Cerebellar cortex (tissue), 1 donor: Measurements from ENCODE around the gene IFT52.

Experiments used
- DNase-seq: peaks from one replicate; pipeline ENCODE4 v3.0.0-alpha.2; 2015; ENCODE audit warnings: low spot score

IFT52 gene, protein sequence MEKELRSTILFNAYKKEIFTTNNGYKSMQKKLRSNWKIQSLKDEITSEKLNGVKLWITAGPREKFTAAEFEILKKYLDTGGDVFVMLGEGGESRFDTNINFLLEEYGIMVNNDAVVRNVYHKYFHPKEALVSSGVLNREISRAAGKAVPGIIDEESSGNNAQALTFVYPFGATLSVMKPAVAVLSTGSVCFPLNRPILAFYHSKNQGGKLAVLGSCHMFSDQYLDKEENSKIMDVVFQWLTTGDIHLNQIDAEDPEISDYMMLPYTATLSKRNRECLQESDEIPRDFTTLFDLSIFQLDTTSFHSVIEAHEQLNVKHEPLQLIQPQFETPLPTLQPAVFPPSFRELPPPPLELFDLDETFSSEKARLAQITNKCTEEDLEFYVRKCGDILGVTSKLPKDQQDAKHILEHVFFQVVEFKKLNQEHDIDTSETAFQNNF

DNA sequence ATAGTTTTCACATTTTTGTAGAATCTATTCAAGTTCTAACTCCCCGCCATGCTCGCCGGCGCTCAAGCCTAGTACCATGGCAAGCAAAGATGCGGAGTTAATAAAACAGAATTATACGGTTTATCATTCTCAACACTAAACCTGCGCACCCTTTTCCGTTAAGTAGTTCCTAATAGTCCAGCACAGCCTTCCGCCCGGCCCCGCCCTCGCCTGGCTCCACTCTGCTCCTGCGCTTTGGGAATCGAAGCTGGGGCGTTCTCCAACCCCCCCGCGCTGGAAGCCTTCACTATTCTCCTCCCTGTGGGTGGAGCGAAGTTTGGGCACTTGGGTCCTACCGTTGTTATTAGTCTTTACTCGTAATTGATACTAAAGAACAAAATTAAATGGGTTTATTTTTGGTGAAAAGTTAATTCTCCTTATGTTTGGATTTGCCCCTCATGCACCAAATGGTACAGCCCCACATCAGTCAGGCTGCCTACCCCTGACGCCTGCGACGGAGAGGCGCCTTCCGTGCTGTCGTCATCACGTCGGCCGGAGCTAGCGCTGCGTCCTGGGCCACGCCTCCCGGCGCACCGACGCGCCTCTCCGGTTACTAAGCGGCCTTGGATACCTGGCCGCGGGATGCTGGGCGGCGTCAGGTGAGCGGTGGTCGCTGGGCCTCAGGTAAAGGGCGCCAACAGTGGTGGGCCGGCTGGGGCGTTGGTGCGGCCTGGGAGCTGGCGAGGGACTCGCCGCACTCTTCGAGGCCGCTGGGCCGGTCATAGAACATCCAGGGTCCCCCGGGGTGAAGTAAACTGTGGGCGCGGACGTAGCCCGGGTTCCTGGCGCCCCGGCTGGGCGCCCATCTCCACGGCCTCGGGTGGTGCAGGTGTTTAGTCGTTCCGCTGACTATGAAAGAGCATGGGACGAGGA, at the start of gene IFT52:
IFT52 (plus strand) TSS at position 546 of the 912 bp plus-strand sequence. CDS start 3,762 bp downstream, outside the sequence.
- peak; percentile 94 for DNase-seq

DNA sequence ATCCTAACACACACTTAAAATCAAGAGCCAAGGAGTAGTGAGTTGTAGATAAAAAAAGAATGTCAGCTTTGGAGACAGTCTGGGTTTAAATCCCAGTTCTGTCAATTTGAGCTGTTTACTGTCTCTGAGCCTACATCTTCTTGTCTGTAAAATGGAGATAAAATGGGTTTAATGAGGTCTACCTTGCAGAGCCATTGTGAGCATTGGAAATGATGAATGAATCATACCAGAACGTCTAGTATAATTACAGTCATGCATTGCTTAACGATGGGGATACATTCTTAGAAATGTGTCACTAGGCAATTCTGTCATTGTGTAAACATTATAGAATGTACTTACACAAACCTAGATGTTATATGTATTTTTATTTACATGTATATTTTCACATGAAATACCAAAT, 49.5 kb upstream of the IFT52 start:
- no peak for DNase-seq

DNA sequence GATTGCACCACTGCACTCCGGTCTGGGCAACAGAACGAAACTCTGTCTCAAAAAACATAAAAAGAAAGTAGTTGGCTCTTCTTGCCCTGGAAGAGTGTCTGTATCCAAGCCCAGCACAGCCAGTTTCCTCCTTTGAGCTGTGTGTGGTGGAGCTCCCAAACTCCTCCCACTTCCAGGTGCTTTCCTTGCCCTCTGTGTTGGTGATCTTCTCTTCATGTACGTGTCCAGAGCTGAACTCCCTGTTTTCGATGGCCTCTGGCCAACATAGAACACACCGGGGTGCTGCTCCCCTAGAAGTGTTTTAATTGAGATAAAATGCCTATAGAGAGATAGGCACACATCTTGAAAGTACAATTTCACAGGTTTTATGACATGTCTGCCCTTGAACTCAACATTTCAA, 48.6 kb upstream of the IFT52 start:
- DNase-seq: no peak

DNA sequence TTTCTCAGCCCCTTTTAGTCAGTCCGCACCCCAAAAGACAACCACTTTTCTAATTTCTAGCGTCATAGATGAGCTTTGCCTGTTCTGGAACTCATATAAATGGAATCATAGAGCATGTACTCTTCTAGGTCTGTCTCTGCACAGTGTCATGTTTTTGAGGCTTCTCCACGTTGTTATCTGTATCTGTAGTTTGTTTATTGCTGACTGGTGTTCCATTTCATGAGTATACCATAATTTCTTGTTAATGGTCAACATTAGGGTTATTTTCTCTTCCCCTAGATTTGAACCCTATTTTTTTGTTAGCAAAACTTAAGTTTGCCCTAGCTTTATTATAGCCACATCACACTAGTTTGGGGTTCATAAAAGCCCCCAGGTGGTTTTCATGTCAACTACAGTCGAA, 48.1 kb upstream of the IFT52 start:
- DNase-seq: no peak

DNA sequence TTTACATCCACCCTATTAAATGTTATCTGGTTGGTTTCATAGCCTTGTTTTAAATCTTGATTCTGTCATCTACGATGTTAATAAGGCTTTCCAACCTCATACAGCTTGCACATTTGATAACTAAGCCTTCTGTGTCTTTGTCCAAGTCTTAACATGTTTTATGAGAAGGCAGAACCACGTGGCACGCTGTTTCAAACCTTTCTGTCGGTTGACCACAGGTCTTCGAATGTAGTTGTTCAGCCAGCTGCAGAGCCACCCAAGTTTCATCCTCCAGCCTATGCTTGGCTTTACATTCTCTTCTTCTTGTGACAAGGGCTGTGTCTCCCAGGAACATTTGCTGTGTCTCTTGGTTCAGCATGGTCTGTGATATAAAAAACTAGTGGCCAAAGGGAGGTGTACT, 47.6 kb upstream of the IFT52 start:
- DNase-seq: no peak

DNA sequence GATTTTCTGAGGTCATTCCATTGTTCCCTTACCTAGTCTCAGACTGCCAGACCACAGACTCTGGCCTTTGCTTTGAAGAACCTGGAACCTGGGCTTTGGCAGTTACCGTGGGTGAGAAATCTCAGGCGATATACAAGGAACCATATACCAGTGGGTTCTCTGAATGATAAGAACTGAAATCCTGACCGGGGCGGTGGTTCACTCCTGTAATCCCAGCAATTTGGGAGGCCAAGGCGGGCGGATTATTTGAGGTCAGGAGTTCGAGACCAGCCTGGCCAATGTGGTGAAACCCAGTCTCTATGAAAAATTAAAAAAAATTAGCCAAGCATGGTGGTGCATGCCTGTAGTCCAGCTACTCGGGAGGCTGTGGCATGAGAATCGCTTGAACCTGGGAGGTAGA, 46.2 kb upstream of the IFT52 start:
- no peak for DNase-seq

DNA sequence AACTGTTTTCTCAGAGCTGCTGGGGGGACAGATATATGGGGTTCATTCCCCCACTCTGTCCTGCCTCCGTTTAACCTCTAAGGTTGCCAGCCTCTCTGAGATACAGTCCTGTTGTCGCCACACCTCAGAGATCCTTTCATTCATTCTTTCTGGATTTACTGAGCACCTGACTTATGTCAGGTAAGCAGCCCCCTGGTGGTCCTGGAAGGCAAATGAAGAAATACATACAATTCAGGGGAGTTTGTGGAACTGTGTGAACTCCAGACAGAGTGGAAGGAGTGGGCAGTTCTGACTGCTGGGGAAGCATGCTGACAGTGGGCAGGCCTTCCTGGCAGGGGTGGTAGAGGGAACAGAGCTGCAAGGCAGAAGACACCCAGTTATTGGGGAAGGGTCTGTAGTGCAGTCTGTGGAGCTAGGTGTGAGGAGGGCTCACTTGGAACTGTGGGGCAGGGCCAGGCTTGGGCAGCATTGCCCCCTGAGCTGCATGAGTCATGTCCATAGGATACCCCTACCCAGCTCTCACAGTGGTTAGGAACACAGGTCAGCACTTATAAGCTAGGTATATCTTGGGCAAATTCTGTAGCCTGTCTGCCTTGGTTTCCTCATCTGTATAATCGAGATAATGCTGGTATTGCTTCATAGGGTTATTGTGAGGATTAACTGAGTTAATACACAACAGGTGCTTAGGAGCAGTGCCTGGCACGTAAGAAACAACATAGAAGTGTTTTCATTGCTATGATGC, 44.7 kb upstream of the IFT52 start:
- DNase-seq: no peak

DNA sequence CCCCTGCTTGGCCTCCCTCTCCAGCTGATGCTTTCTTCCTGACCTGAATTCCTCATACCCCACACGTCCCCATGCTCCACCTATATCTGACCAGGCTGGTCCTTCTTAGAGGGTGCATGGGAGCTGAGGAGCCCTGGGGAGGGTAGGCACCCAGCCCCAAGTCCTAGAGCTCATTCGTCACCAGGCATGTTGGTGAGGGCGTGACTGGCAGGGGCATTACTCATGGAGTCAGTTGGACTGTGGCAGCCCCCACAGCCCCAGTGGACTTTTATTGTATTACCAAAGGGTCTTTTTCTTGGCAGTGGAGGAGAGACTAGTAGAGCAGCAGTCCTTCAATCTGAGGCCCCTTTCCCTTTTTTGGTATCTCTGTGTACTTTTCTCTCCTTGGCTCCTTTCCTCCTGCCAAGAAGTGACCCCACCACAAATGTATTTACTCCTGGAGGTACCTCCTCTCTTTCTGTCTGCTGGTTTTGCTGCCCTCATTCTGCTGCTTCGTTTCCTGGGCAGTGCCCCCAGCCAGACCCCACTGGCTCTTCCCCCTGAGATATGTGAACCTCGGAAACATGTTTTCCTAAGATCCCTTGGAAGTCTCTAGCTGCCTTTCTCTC, 42.4 kb upstream of the IFT52 start:
- no peak for DNase-seq

DNA sequence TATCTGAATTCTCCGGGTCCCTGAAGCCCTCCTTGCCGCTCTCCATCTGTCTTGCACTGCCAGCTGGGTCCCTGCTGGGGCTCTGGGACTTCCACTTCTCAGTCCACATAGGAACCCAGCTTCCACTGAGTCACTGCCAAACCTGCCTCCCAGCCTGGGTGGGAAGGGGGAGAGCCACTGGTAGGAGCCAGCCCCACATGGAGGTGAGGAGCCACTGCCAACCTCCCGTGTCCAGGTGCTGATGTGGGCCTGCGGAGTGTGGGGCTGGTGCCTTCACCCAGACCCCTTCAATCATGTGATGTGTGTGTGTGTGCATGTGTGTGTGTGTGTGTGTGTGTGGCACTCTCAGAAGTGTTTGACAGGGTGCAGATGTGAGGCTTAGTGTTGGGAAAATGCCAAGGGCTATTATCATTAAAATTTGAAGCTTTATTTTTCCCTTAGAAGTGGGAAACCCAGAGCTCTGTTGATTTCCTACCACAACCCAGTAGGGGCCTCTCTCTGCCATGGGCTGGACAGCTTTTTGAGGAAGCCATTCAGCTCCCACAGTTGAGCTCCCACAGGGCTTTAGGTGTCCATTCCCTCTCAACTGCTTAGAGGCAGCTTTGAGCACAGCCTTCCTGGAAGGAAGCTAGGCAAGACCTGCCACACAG, 41.2 kb upstream of the IFT52 start:
- DNase-seq: no peak

DNA sequence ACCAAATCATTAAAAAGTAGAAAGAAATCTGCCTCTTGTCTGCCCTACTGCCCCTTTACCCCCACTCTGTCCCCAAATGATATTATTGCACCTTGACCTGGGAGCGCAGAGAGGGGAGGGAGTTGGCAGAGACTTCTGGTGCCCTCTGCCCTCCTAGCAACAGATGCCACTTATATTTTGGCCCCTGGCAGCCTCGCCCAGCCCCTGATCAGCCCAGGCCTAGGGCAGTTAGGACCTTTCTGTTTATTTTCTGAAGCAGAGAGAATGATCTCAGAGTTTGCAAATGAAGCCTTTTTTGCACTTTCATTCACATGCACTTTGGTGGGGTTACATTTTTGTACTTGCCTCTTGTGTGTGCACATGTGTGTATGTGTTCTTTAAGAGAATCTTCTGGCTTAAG, 40.3 kb upstream of the IFT52 start:
- no peak for DNase-seq

DNA sequence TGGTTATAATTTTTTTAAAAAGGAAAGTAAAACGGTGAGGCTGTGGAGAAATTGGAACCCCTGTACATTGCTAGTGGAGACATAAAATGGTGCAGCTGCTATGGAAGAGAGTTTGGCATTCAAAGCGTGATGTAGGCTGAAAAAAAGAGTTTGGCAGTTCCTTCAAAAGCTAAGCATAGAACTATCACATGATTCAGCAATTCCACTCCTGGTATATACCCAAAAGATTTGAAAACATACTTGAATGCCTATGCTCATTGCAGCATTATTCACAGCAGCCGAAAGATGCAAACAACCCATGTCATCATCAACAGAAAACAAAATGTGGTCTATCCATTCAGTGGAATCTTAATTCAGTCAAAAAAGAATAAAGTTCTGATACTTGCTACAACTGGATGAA, 36.4 kb upstream of the IFT52 start:
- no peak for DNase-seq

DNA sequence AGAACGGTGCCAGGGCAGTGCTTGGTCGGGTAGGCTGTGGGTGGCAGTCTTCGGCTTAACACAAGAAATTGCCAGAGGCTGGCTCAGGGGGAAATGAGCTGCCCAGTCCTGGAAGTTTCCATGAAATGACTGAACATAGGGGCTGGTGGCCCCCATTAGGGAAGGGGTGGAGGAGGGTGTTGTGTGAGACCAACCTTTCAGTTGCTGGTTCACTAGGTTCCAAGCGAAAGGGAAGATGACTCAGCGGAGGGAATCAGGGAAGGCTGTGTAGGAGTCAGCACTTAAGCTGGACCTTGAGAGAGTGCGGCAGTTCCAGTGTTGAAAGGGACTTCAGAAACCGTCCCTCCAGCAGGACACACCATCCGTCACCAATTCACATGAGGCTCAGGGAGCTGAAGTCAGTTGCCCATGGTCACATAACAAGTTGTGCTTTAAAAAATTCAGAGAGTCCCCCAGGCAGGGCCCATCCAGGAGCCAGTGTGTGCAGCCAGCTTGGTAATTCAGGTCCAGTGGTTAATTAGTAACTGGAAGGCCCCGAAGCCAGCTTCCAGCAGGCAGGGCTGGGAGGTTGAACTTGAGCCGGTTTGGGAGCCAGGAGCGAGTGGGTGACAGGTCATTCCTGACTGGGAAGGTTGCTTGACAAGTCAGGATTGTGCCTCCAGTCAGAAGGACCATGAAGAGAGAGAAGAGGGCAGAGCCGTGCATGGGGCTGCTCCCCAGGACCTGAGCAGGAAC, 32.2 kb upstream of the IFT52 start, which contains the start of gene SGK2:
SGK2 (plus strand) TSS at position 616 of the 735 bp plus-strand sequence. CDS start 7,469 bp downstream, outside the sequence.
- DNase-seq: no peak

DNA sequence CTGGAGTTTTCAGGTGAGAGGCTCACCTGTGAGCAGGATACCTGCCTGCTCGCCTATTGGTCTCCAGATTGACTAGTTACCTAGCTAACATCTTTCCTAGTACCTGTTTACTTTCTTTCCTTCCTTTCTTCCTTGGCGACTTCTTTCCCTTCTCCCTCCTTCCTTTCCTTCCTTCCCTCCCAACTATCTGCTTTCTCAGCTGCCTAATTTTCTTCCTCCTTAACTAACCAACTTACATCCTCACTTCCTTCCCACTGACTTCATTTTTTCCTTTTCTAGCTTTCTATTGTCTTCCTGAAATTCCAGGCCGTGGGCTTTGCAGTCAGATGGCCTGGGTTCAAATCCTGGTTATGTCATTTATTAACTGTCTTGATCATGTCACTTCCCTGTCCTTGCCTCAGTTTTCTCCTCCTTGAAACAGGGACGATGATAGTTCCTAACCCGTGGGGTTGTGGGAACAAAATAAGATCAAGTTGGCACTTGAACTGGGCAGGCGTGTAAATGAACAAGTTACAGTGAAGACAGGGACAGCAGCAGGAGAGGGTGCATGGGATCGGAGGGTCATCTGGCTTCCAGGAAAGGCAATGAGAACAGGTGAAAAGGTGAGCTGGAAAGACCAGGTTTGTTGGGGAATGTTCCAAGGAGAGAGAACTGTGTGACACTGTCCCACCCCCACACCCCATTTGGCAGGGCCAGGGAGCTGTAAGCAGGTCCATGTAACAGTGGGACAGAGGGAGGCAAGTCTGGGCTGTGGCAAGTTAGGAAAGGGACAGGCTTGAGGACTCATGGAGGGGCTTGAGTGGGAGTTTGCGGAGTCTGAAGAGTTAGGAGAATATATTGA, 31.4 kb upstream of the IFT52 start:
- DNase-seq: no peak

DNA sequence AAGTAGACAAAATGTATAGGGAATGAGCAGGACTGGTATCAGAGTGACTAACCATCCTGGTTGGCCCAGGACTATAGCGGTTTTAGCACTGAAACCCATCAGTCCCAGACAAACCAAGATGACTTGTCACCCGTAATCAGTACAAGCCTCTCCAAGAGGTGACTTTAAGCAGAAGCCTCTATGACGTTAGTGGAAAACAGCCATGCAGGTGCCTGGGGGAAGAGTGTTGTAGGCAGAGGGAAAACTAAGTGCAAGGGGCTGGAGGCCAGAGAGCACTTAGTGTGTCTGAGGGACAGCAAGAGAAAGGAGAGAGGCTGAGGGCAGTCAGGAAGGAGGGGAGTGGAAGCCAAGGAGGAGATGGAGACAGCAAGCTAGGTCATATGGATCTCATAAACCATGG, 29.8 kb upstream of the IFT52 start:
- no peak for DNase-seq

DNA sequence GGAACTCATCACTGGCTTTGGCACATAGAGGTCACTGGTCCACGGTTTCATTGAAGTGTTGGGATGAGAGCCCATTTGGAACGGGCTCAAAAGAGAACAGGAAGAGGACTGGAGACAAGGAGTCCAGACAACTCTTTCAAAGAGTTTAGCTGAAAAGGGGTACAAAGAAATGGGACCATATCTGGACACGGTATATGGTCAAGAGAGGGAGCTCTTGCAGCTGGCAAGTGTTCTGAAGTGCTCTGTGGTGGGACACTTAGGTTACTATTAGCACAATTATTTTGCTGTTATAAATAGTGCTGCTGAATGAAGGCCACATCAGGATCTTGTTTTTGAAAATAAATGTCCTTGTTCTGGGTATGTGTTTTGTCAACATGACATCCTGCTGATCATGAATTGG, 27.3 kb upstream of the IFT52 start:
- peak; percentile 21 for DNase-seq

DNA sequence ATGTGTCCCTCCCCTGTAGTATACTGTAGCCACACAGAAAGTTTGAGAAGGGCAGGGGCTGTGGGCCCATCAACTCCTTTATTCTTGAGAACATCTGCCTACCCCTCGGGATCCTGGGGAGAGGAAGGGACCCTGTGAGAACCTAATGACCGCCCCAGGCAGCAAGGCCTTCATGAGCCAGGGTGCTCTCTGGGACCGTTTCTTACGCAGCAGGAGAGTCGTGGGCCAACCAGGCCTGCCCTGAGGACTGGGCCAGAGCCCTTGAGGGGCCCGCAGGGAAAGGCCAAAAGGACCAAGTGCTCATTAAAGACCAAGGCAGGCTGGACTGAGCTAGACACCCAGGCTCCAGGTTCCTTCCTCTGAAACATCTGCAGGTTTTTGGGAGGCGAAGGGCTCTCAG, 26.7 kb upstream of the IFT52 start:
- DNase-seq: no peak

DNA sequence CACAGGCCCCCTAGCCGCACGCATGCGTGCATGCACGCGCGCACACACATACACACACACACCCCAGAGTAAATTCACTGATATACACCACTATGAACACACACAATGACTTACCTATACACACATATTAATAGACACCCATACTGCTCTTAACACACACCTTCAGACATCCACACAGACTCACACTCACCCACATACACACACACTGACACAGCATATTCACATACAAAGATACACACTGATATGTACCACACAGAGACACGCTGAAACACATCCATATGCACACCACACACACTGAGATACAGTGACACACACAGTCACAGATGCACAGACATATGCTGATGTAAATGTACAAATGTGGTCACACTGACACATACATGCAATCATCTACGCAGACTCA, 26.3 kb upstream of the IFT52 start:
- DNase-seq: no peak

DNA sequence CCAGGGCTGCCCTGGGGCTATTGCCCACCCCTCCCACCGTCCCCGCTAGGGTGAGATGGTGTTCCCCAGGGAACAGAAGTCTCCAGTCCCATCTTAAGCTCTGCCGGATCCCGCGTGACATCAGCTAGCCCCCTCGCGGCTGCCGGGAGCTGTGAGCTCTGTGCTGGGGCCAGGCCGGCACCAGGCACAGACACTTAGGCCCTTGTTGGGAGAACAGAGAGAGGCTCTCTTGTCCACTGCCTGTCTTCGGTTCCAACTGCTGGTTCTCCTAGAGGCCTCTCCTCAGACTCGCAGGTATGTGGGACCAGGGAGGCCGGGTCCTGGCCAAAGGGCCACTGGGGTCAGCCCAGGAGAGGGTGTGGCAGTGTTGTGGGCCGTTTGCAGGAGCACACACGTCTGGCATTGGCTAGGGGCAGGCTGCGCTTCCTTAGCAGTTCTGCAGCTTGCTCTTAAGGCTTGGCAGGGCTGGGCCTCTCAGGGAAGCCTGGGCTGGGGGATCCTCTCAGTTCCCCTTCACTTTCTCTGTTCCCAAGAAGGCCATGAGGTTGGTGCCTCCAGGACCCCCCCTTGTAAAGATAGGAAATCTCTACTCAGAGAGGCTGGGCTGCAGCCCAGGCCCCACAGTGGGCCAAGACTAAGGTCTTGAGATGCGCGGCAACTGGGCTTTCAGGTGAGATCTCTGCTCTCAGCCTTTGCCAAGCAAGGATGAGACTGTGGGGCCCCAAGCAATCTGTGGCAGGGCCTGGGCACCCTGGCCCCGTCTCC, 25.6 kb upstream of the IFT52 start:
- DNase-seq: no peak

DNA sequence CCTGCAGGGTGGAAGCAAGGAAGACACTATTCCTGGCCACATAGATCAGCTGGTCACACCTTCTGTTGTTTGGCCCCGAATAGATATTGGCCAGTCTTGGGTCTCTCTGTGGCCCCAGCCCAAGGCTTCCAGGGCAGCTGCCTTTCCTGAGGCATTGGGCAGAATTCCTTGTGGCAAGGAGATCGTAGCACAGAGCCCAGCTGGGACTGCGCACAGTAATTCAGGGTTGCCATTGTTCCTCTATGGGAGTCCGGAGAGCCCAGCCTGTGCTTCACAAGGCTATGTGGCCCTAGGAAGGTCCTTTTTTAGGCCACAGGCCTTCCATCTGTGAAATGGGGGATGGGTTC, 25.0 kb upstream of the IFT52 start:
- DNase-seq: peak; percentile 63
